HFF-Myc (cell line): ENCODE data around the gene LIPA.

Experiments used
- DNase-seq: peaks from one replicate; pipeline ENCODE4 v3.0.0-alpha.2; 2011; ENCODE audit warnings: low read depth; ENCODE audit errors: extremely low read depth
- H3K4me3 ChIP-seq: replicated peaks from 2 replicates; pipeline ENCODE4 v1.5.1; 2011; ENCODE audit warnings: low read depth, mild to moderate bottlenecking, control low read depth, low read length
- CTCF ChIP-seq: IDR thresholded peaks from 2 replicates; pipeline ENCODE4 v1.5.1; 2012; ENCODE audit warnings: mild to moderate bottlenecking, low read depth, low read length, control low read depth; ENCODE audit errors: missing control alignments

The LIPA gene

GRCh38 chr10:89280508-89280907 lies 28.9 kb upstream of the LIPA start:
- no peak for TF ChIP-seq CTCF
- H3K4me3 ChIP-seq, result no peak overlapping the region
- no peak for DNase-seq

GRCh38 chr10:89279421-89279869 lies 27.9 kb upstream of the LIPA start:
- no peak for TF ChIP-seq CTCF
- no peak overlapping the region for H3K4me3 ChIP-seq
- DNase-seq, result no peak

GRCh38 chr10:89278900-89279392 lies 27.4 kb upstream of the LIPA start:
- H3K4me3 ChIP-seq, result no peak overlapping the region
- DNase-seq, result no peak
- TF ChIP-seq CTCF, result no peak

GRCh38 chr10:89278034-89278535 lies 26.5 kb upstream of the LIPA start:
- H3K4me3 ChIP-seq, result no peak overlapping the region
- peak; percentile 85 for DNase-seq
- TF ChIP-seq CTCF, result no peak

GRCh38 chr10:89275383-89275782 lies 23.8 kb upstream of the LIPA start:
- no peak for DNase-seq
- no peak for TF ChIP-seq CTCF
- no peak overlapping the region for H3K4me3 ChIP-seq

GRCh38 chr10:89274928-89275327 lies 23.4 kb upstream of the LIPA start:
- no peak overlapping the region for H3K4me3 ChIP-seq
- TF ChIP-seq CTCF, result no peak
- DNase-seq, result no peak

GRCh38 chr10:89273680-89274079 lies 22.1 kb upstream of the LIPA start:
- no peak overlapping the region for H3K4me3 ChIP-seq
- DNase-seq, result no peak
- no peak for TF ChIP-seq CTCF
